ENCODE results near the gene ZKSCAN8.
A peak's percentile ranks its signal among the peaks of the same experiment; 100 is the strongest.

The ZKSCAN8 gene

GRCh38 chr6:28124350-28124970 lies 17.2 kb upstream of the ZKSCAN8 start, which contains the start of gene ZSCAN16:
Gene ZSCAN16, plus strand, starts transcription at chr6:28124609. Its CDS starts 835 bp downstream, at chr6:28125444.
- no peaks in the 10 kb centered on the region for H3K27me3 ChIP-seq (ENCODE audit: control insufficient read depth in 3 of 3, insufficient read depth in 3 of 3, low read depth in 1 of 3, low read length in 3 of 3)
- peak within 1 kb of the TSS; percentile 74 for H3K4me2 ChIP-seq (ENCODE audit: insufficient read depth, low read length, poor library complexity, severe bottlenecking)
- no peaks in the 10 kb centered on the region for H3K9me3 ChIP-seq (replicated peaks in 1 of 2; ENCODE audit: control insufficient read depth in 2 of 2, insufficient read depth in 1 of 2, low read depth in 1 of 2, low read length in 2 of 2)
- H3K79me1 ChIP-seq (ENCODE audit: low read depth, low read length) = peaks cover 2% of the 10 kb centered on the region
- peaks cover 0 to 12% of the 10 kb centered on the region in 2 donors for H3K4me1 ChIP-seq (ENCODE audit: control insufficient read depth in 2 of 2, insufficient read depth in 1 of 2, low read depth in 1 of 2, low read length in 2 of 2)
- peak; percentile 72 for DNase-seq (ENCODE audit: low spot score)
- peak within 1 kb of the TSS; percentile 82 for H2AK5ac ChIP-seq (ENCODE audit: low read depth, low read length)
- peak within 1 kb of the TSS; percentile 46 for H2BK12ac ChIP-seq (ENCODE audit: low read length)
- H3K18ac ChIP-seq (ENCODE audit: low read length) = peak within 1 kb of the TSS; percentile 89
- peaks cover 14 to 79% of the 10 kb centered on the region in 2 donors for H3K36me3 ChIP-seq (replicated peaks in 1 of 2; ENCODE audit: control insufficient read depth in 2 of 2, insufficient read depth in 2 of 2, low read length in 2 of 2)
- no peak within 1 kb of the TSS for H3K23ac ChIP-seq (ENCODE audit: low read depth, low read length, poor library complexity)
- H2AFZ ChIP-seq (ENCODE audit: low read length) = peak within 1 kb of the TSS; percentile 95
- no peak within 1 kb of the TSS for H3K14ac ChIP-seq (ENCODE audit: low read length)
- H4K8ac ChIP-seq (ENCODE audit: low read depth, low read length) = no peak within 1 kb of the TSS
- H2BK15ac ChIP-seq (ENCODE audit: low read length) = no peak within 1 kb of the TSS
- no peak within 1 kb of the TSS for H2BK5ac ChIP-seq (ENCODE audit: low read length)
- H3K4ac ChIP-seq (ENCODE audit: low read length) = no peak within 1 kb of the TSS
- H3K27ac ChIP-seq (replicated peaks; ENCODE audit: low read length) = no peak within 1 kb of the TSS
- peak within 1 kb of the TSS; percentile 93 to 94 for H3K4me3 ChIP-seq (ENCODE audit: low read length in 2 of 2)
- no peak within 1 kb of the TSS for H2BK120ac ChIP-seq (ENCODE audit: low read depth, low read length)
- H4K91ac ChIP-seq (ENCODE audit: low read depth, low read length, poor library complexity) = no peak within 1 kb of the TSS
- no CpG with 5 or more reads among the region's 28 CpGs for WGBS, 2 donors (ENCODE audit: extremely low coverage in 2 of 2, insufficient read length in 2 of 2, insufficient replicate concordance in 1 of 2)
- H3K9ac ChIP-seq (ENCODE audit: low read depth, low read length, poor library complexity) = peak within 1 kb of the TSS; percentile 97

GRCh38 chr6:28124971-28125353 lies 16.7 kb upstream of the ZKSCAN8 start:
- peaks cover 0 to 12% of the 10 kb centered on the region in 2 donors for H3K4me1 ChIP-seq (ENCODE audit: control insufficient read depth in 2 of 2, insufficient read depth in 1 of 2, low read depth in 1 of 2, low read length in 2 of 2)
- H3K4ac ChIP-seq (ENCODE audit: low read length) = no peak overlapping the region
- peaks cover 17 to 79% of the 10 kb centered on the region in 2 donors for H3K36me3 ChIP-seq (replicated peaks in 1 of 2; ENCODE audit: control insufficient read depth in 2 of 2, insufficient read depth in 2 of 2, low read length in 2 of 2)
- no peak overlapping the region for H3K18ac ChIP-seq (ENCODE audit: low read length)
- WGBS, 2 donors (ENCODE audit: extremely low coverage in 2 of 2, insufficient read length in 2 of 2, insufficient replicate concordance in 1 of 2) = no CpG with 5 or more reads among the region's 6 CpGs
- no peak overlapping the region for H2BK5ac ChIP-seq (ENCODE audit: low read length)
- H3K79me1 ChIP-seq (ENCODE audit: low read depth, low read length) = peaks cover 2% of the 10 kb centered on the region
- H3K27me3 ChIP-seq (ENCODE audit: control insufficient read depth in 3 of 3, insufficient read depth in 3 of 3, low read depth in 1 of 3, low read length in 3 of 3) = no peaks in the 10 kb centered on the region
- peak overlapping the region; percentile 93 to 94 for H3K4me3 ChIP-seq (ENCODE audit: low read length in 2 of 2)
- no peak overlapping the region for H3K23ac ChIP-seq (ENCODE audit: low read depth, low read length, poor library complexity)
- H2BK15ac ChIP-seq (ENCODE audit: low read length) = no peak overlapping the region
- H3K14ac ChIP-seq (ENCODE audit: low read length) = no peak overlapping the region
- peak overlapping the region; percentile 97 for H3K9ac ChIP-seq (ENCODE audit: low read depth, low read length, poor library complexity)
- H3K4me2 ChIP-seq (ENCODE audit: insufficient read depth, low read length, poor library complexity, severe bottlenecking) = peak overlapping the region; percentile 74
- no peak overlapping the region for H2BK12ac ChIP-seq (ENCODE audit: low read length)
- no peak for DNase-seq (ENCODE audit: low spot score)
- H4K91ac ChIP-seq (ENCODE audit: low read depth, low read length, poor library complexity) = no peak overlapping the region
- H3K27ac ChIP-seq (replicated peaks; ENCODE audit: low read length) = no peak overlapping the region
- H2AFZ ChIP-seq (ENCODE audit: low read length) = peak overlapping the region; percentile 95
- H4K8ac ChIP-seq (ENCODE audit: low read depth, low read length) = no peak overlapping the region
- H2BK120ac ChIP-seq (ENCODE audit: low read depth, low read length) = no peak overlapping the region
- no peaks in the 10 kb centered on the region for H3K9me3 ChIP-seq (replicated peaks in 1 of 2; ENCODE audit: control insufficient read depth in 2 of 2, insufficient read depth in 1 of 2, low read depth in 1 of 2, low read length in 2 of 2)
- no peak overlapping the region for H2AK5ac ChIP-seq (ENCODE audit: low read depth, low read length)

GRCh38 chr6:28125401-28125800 lies 16.3 kb upstream of the ZKSCAN8 start:
- H2BK12ac ChIP-seq (ENCODE audit: low read length) = no peak overlapping the region
- H2AFZ ChIP-seq (ENCODE audit: low read length) = no peak overlapping the region
- peaks cover 2% of the 10 kb centered on the region for H3K79me1 ChIP-seq (ENCODE audit: low read depth, low read length)
- H4K8ac ChIP-seq (ENCODE audit: low read depth, low read length) = no peak overlapping the region
- peaks cover 0 to 12% of the 10 kb centered on the region in 2 donors for H3K4me1 ChIP-seq (ENCODE audit: control insufficient read depth in 2 of 2, insufficient read depth in 1 of 2, low read depth in 1 of 2, low read length in 2 of 2)
- DNase-seq (ENCODE audit: low spot score) = no peak
- WGBS, 2 donors (ENCODE audit: extremely low coverage in 2 of 2, insufficient read length in 2 of 2, insufficient replicate concordance in 1 of 2) = no CpG with 5 or more reads among the region's 4 CpGs
- no peak overlapping the region for H3K4me2 ChIP-seq (ENCODE audit: insufficient read depth, low read length, poor library complexity, severe bottlenecking)
- no peak overlapping the region for H3K14ac ChIP-seq (ENCODE audit: low read length)
- no peak overlapping the region for H3K18ac ChIP-seq (ENCODE audit: low read length)
- no peak overlapping the region for H3K4ac ChIP-seq (ENCODE audit: low read length)
- no peak overlapping the region for H2BK5ac ChIP-seq (ENCODE audit: low read length)
- no peak overlapping the region for H3K27ac ChIP-seq (replicated peaks; ENCODE audit: low read length)
- peaks cover 15 to 79% of the 10 kb centered on the region in 2 donors for H3K36me3 ChIP-seq (replicated peaks in 1 of 2; ENCODE audit: control insufficient read depth in 2 of 2, insufficient read depth in 2 of 2, low read length in 2 of 2)
- peak overlapping the region in 1 of 2 donors; percentile 93 for H3K4me3 ChIP-seq (ENCODE audit: low read length in 2 of 2)
- H3K9ac ChIP-seq (ENCODE audit: low read depth, low read length, poor library complexity) = no peak overlapping the region
- no peaks in the 10 kb centered on the region for H3K9me3 ChIP-seq (replicated peaks in 1 of 2; ENCODE audit: control insufficient read depth in 2 of 2, insufficient read depth in 1 of 2, low read depth in 1 of 2, low read length in 2 of 2)
- no peak overlapping the region for H3K23ac ChIP-seq (ENCODE audit: low read depth, low read length, poor library complexity)
- no peak overlapping the region for H2AK5ac ChIP-seq (ENCODE audit: low read depth, low read length)
- no peak overlapping the region for H2BK120ac ChIP-seq (ENCODE audit: low read depth, low read length)
- H3K27me3 ChIP-seq (ENCODE audit: control insufficient read depth in 3 of 3, insufficient read depth in 3 of 3, low read depth in 1 of 3, low read length in 3 of 3) = no peaks in the 10 kb centered on the region
- no peak overlapping the region for H2BK15ac ChIP-seq (ENCODE audit: low read length)
- H4K91ac ChIP-seq (ENCODE audit: low read depth, low read length, poor library complexity) = no peak overlapping the region

- no peak overlapping the region for H3K27ac ChIP-seq (replicated peaks; ENCODE audit: low read length)
- H3K9me3 ChIP-seq (replicated peaks in 1 of 2; ENCODE audit: control insufficient read depth in 2 of 2, insufficient read depth in 1 of 2, low read depth in 1 of 2, low read length in 2 of 2) = no peaks in the 10 kb centered on the region
- peaks cover 3% of the 10 kb centered on the region for H3K79me1 ChIP-seq (ENCODE audit: low read depth, low read length)
- no CpG with 5 or more reads among the region's 3 CpGs for WGBS, 2 donors (ENCODE audit: extremely low coverage in 2 of 2, insufficient read length in 2 of 2, insufficient replicate concordance in 1 of 2)
- no peak overlapping the region for H3K18ac ChIP-seq (ENCODE audit: low read length)
- no peak overlapping the region for H3K23ac ChIP-seq (ENCODE audit: low read depth, low read length, poor library complexity)
- no peak for DNase-seq (ENCODE audit: low spot score)
- H2AK5ac ChIP-seq (ENCODE audit: low read depth, low read length) = no peak overlapping the region
- H4K91ac ChIP-seq (ENCODE audit: low read depth, low read length, poor library complexity) = no peak overlapping the region
- H4K8ac ChIP-seq (ENCODE audit: low read depth, low read length) = no peak overlapping the region
- H3K4me3 ChIP-seq (ENCODE audit: low read length in 2 of 2) = no peak overlapping the region
- no peaks in the 10 kb centered on the region for H3K27me3 ChIP-seq (ENCODE audit: control insufficient read depth in 3 of 3, insufficient read depth in 3 of 3, low read depth in 1 of 3, low read length in 3 of 3)
- no peak overlapping the region for H2BK120ac ChIP-seq (ENCODE audit: low read depth, low read length)
- H2AFZ ChIP-seq (ENCODE audit: low read length) = no peak overlapping the region
- H3K9ac ChIP-seq (ENCODE audit: low read depth, low read length, poor library complexity) = no peak overlapping the region
- H3K4me2 ChIP-seq (ENCODE audit: insufficient read depth, low read length, poor library complexity, severe bottlenecking) = no peak overlapping the region
- no peak overlapping the region for H3K4ac ChIP-seq (ENCODE audit: low read length)
- no peak overlapping the region for H3K14ac ChIP-seq (ENCODE audit: low read length)
- H2BK5ac ChIP-seq (ENCODE audit: low read length) = no peak overlapping the region
- H2BK12ac ChIP-seq (ENCODE audit: low read length) = no peak overlapping the region
- H3K36me3 ChIP-seq (replicated peaks in 1 of 2; ENCODE audit: control insufficient read depth in 2 of 2, insufficient read depth in 2 of 2, low read length in 2 of 2) = peaks cover 9 to 63% of the 10 kb centered on the region in 2 donors
- peaks cover 6 to 11% of the 10 kb centered on the region in 2 donors for H3K4me1 ChIP-seq (ENCODE audit: control insufficient read depth in 2 of 2, insufficient read depth in 1 of 2, low read depth in 1 of 2, low read length in 2 of 2)
- H2BK15ac ChIP-seq (ENCODE audit: low read length) = no peak overlapping the region
Measured at GRCh38 chr6:28134015-28134414, 7.7 kb upstream of the ZKSCAN8 start.

All from neuronal stem cell (in vitro differentiated cells).